ENCODE data around the gene YKT6. TPM values are rescaled to one million over a fixed set of nuclear protein-coding genes. Genes with fewer than 3 reads are reported as not detected.

Gene YKT6
- total and polyA plus RNA-seq, 2 of the 8 experiments (the other 6 are each of a cell fraction or from before 2014, with no cell fraction given), result 75.3 to 103 TPM

- TF ChIP-seq TAF7 (optimal IDR thresholded peaks at IDR 0.05; ENCODE audit: borderline replicate concordance, low read depth, low read length), result no peak
- no peak for TF ChIP-seq PHF8 (conservative IDR thresholded peaks at IDR 0.05; ENCODE audit: low read depth, low read length)
- no peak for TF ChIP-seq KDM5A (IDR thresholded peaks at IDR 0.05; ENCODE audit: low read length)
- TF ChIP-seq CBX5 (IDR thresholded peaks at IDR 0.05; ENCODE audit: low read depth, low read length), result no peak
- TF ChIP-seq CREB1 (IDR thresholded peaks at IDR 0.05), result no peak
- no peak for TF ChIP-seq JUND (IDR thresholded peaks at IDR 0.05; ENCODE audit: low read length)
These were observed 32.3 kb downstream of the YKT6 start (continued) for GRCh38 chr7:44232901-44233715.

Measured in H1 (cell line).